AG04450 (cell line): ENCODE results near the gene INTS3. TPM values are rescaled to one million over a fixed set of nuclear protein-coding genes. Genes with fewer than 3 reads are reported as not detected.

Experiments
- CTCF ChIA-PET: fragments of 300-600, 350-600 bp; formaldehyde crosslinking; extraction: SDS; loops from one replicate; lab custom pipeline; 2022; ENCODE audit warnings: antibody characterized with exemption, inconsistent platforms; lab: Charles Lee
- POLR2A ChIA-PET: fragments of 350-600 bp; formaldehyde crosslinking; extraction: SDS; loops from one replicate; lab custom pipeline; 2021; ENCODE audit warnings: antibody characterized with exemption, inconsistent platforms; lab: Yijun Ruan, JAX
- DNase-seq: peaks from one replicate; pipeline ENCODE4 v3.0.0-alpha.2; 2011; ENCODE audit warnings: low read depth, low spot score
- H3K27ac ChIP-seq: one replicate; pipeline ENCODE4 v1.5.1; 2012; ENCODE audit warnings: low read depth, low read length, control low read depth
- H3K27me3 ChIP-seq: one replicate; pipeline ENCODE4 v1.6.0; 2012; ENCODE audit warnings: low read length; ENCODE audit not compliant: control insufficient read depth, insufficient read depth
- H3K4me3 ChIP-seq: 2 replicates; pipeline ENCODE4 v1.5.1; 2011; ENCODE audit warnings: mild to moderate bottlenecking, low read depth, low read length, control low read depth
- H3K9me3 ChIP-seq: 2 replicates; pipeline ENCODE4 v1.5.1; 2012; ENCODE audit warnings: low read length; ENCODE audit not compliant: control insufficient read depth, insufficient read depth
- polyA plus RNA-seq: library from polyadenylated mRNA; depleted of rRNA; stranded (reverse); fragments of >200 nt; gene quantifications from 2 replicates; pipeline ENCODE4 v1.2.3, GENCODE V29; 2011
- TF ChIP-seq, protein P1 (sequence below): IDR thresholded peaks from 2 replicates; pipeline ENCODE4 v1.5.1; 2011; ENCODE audit warnings: low read depth, low read length, control low read depth, inconsistent platforms

INTS3 gene
- polyA plus RNA-seq, 1 experiment: 45.1 TPM

DNA sequence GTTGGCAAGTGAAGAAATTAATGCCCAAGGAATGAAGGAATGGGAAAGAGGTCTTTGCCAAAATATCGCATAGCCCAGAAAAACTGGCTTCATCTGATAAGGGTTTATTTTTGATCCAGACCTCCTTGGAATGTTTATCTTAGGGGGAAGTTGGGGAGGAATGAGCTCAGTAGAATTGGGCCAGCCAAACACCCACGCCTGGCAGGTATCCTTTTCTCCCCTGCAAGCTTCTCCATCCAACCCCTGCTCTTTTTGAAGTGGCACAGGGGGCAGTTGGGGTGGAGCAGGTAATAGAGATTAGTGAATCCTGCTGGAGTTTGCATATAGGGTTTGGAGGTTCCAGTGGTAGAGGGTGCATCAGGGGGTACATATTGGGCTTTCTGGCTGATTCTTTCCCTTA, 21.1 kb downstream of the INTS3 start:
- DNase-seq: no peak
- Histone ChIP-seq H3K4me3 (no peak overlapping the region), H3K9me3 (no peaks in the 10 kb centered on the region), H3K27ac (no peak overlapping the region), H3K27me3 (no peaks in the 10 kb centered on the region)
- TF ChIP-seq, protein P1, sequence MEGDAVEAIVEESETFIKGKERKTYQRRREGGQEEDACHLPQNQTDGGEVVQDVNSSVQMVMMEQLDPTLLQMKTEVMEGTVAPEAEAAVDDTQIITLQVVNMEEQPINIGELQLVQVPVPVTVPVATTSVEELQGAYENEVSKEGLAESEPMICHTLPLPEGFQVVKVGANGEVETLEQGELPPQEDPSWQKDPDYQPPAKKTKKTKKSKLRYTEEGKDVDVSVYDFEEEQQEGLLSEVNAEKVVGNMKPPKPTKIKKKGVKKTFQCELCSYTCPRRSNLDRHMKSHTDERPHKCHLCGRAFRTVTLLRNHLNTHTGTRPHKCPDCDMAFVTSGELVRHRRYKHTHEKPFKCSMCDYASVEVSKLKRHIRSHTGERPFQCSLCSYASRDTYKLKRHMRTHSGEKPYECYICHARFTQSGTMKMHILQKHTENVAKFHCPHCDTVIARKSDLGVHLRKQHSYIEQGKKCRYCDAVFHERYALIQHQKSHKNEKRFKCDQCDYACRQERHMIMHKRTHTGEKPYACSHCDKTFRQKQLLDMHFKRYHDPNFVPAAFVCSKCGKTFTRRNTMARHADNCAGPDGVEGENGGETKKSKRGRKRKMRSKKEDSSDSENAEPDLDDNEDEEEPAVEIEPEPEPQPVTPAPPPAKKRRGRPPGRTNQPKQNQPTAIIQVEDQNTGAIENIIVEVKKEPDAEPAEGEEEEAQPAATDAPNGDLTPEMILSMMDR: no peak
- ChIA-PET CTCF (interaction anchor here (1.0 to 5.6 kb wide), 12 partner anchors 8 to 397 kb away, joined by 3 to 50 read pairs (median 5); partner anchors contain the start of genes NPR1 and RAB13), POLR2A (no interaction called here)

DNA sequence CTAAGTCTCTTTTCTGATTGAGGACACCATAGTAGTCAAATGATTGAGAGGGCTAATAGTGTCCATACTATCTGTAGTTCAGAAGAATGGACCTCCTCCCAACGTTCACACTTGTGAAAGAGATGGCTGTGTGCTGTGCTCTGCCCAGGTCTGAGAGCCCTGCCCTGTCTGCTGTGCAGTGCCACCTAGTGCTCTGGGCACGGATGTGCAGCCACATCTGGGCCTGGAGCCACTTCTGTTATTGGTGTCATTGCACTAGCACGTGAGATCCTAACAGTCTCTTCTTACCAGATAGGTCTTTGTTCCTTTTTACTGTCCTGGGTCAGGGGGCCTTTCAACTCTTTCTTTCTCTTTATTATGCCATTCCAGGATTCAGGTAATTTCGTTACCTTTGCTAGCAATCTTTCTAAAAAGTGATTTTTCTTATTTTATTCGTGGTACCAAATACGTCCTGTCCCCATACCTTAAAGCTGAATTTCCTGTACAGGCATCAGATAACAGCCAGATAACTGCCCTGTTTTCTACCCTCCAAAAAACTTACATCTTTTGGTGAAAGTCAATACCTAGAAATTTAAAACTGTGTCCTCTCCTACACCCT, 21.7 kb downstream of the INTS3 start:
- TF ChIP-seq, protein P1: peak; percentile 96
- peak; percentile 67 for DNase-seq
- CTCF ChIA-PET: interaction anchor here (0.6 to 5.6 kb wide), 19 partner anchors 8 to 397 kb away, joined by 3 to 50 read pairs (median 4); partner anchors contain the start of genes NPR1 and RAB13
- Histone ChIP-seq H3K4me3 (no peak overlapping the region), H3K27ac (no peak overlapping the region), H3K9me3 (no peaks in the 10 kb centered on the region), H3K27me3 (no peaks in the 10 kb centered on the region)
- POLR2A ChIA-PET: no interaction called here

DNA sequence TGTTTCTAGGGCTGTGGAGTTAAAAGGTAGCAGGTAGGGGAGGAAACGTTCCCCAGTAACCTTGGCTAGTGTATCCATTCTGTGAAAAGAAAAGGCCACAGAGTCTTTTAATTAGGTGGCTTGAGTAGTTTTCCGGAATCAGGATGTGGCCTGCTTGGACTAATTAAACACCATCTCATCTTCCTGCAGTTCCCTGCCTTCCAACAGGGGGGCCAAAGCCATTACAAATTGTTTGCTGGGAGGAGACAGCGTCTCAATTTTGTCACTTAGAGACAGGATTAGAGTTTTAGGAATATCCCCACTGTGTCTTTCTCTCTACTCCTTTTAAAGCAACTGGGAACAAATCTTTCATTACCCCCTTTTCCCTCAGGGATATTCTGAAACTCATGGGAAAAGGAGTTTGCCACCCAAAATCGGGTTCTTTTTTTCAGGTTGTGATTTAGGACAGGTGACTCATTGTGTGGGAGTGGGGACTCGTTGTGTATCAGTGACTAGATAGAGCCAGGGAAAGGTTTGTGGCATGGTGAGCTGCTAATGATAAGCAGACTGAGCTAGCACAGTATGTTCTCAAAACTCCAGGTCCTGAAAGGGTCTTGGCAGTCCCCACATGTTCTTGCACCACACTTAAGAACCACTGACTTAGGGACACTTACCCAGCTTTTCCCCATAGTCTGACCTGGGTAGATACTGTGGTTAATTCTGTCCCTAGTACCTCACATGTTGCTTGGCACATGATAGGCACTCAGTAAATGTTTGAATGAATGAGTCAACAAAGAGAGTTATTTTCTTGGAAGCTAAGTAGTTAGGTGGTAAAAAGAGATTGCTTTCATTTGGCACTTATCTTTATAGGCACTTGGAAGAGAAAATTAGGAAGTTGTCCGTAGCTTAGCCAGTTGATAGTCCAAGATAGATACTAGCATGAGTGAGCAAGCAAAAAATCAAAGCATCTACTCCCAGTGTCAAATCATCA, 22.5 kb downstream of the INTS3 start:
- H3K4me3 ChIP-seq: no peak overlapping the region
- no peaks in the 10 kb centered on the region for H3K27me3 ChIP-seq
- POLR2A ChIA-PET: interaction anchor here (0.6 kb wide), 1 partner anchor 446 kb away, joined by 6 read pairs; no protein-coding TSS in a partner anchor
- H3K27ac ChIP-seq: no peak overlapping the region
- H3K9me3 ChIP-seq: no peaks in the 10 kb centered on the region
- CTCF ChIA-PET: interaction anchor here (0.6 to 5.6 kb wide), 15 partner anchors 8 to 398 kb away, joined by 3 to 50 read pairs (median 3); partner anchors contain the start of gene NPR1
- TF ChIP-seq, protein P1: no peak
- DNase-seq: no peak

DNA sequence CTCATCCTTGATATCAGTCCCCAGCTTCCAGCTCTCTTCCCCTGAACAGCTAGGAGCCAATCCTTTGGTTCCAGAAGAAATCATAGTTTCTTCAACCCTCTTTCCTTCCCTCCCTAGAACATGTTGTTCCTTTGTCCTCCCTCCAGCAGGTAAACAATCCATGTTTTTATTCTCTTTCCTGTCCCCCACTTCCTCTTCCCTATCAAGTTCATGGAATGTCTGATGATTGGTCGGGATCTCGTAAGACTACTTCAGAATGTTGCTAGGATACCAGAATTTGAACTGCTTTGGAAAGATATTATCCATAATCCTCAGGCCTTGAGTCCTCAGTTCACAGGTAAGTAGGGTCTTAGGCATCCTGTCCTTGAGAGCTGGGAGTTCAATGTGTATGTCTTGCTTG, 24.2 kb downstream of the INTS3 start:
- no peak for DNase-seq
- ChIA-PET POLR2A (interaction anchor here (0.6 kb wide), 1 partner anchor 15 kb away, joined by 5 read pairs; no protein-coding TSS in a partner anchor), CTCF (interaction anchor here (1.0 to 5.6 kb wide), 4 partner anchors 9 to 235 kb away, joined by 3 to 50 read pairs (median 3); partner anchors contain the start of gene NPR1)
- TF ChIP-seq, protein P1: no peak
- H3K9me3 ChIP-seq: no peaks in the 10 kb centered on the region
- no peak overlapping the region for H3K27ac ChIP-seq
- no peaks in the 10 kb centered on the region for H3K27me3 ChIP-seq
- no peak overlapping the region for H3K4me3 ChIP-seq
